Activated naive CD4-positive, alpha-beta T cell treated with anti-CD3 and anti-CD28 coated beads for 36 hours (primary cell): ENCODE measurements around the gene CST9. TPM values are rescaled to one million over a fixed set of nuclear protein-coding genes. Genes with fewer than 3 reads are reported as not detected.

Source experiments
- CTCF ChIA-PET: fragments of 350-600 bp; sonication (Branson Sonifier 250); formaldehyde crosslinking; loops from one replicate; lab custom pipeline; 2021; ENCODE audit warnings: antibody characterized with exemption; lab: Charles Lee
- DNase-seq: peaks from one replicate; pipeline ENCODE4 v3.0.0-alpha.2; 2020
- H3K27ac Mint-ChIP-seq: one replicate; pipeline ENCODE4 v1.8.0; 2021; ENCODE audit warnings: mild to moderate bottlenecking, mixed read lengths
- H3K27me3 Mint-ChIP-seq: one replicate; pipeline ENCODE4 v1.8.0; 2021; ENCODE audit warnings: low read depth, mixed read lengths
- H3K36me3 Mint-ChIP-seq: one replicate; pipeline ENCODE4 v1.8.0; 2021; ENCODE audit warnings: low read depth, mixed read lengths
- H3K4me1 Mint-ChIP-seq: one replicate; pipeline ENCODE4 v1.8.0; 2021; ENCODE audit warnings: low read depth, mixed read lengths
- H3K4me3 Mint-ChIP-seq: one replicate; pipeline ENCODE4 v1.8.0; 2021; ENCODE audit warnings: mild to moderate bottlenecking, moderate library complexity, mixed read lengths
- H3K9me3 Mint-ChIP-seq: one replicate; pipeline ENCODE4 v1.8.0; 2021; ENCODE audit warnings: mixed read lengths
- intact Hi-C: fragments of 100-400 bp; cut with micrococcal nuclease; formaldehyde crosslinking; loops from one replicate; pipeline ENCODE4 v1.15.1; 2023
- total RNA-seq, 2 experiments: library from RNA; stranded (reverse); gene quantifications; one replicate each; pipeline ENCODE4 v1.2.3, GENCODE V29; 2021

The CST9 gene
- total RNA-seq: not detected

GRCh38 chr20:23605867-23606651 is at the start of gene CST9:
TSS of gene CST9 (minus strand) at chr20:23605917. CDS start at chr20:23605864, 53 bp downstream.
- CTCF ChIA-PET: interaction anchor here (0.9 to 4.4 kb wide), 3 partner anchors 153 to 170 kb away, joined by 3 to 38 read pairs (median 5); partner anchors contain the start of gene CST11
- H3K4me1 Mint-ChIP-seq: no peaks in the 10 kb centered on the region
- H3K4me3 Mint-ChIP-seq: no peak within 1 kb of the TSS
- intact Hi-C loops: loop anchor here (1.0 to 5.0 kb wide), 4 partner anchors 164 to 1269 kb away; partner anchors contain the start of gene NXT1
- H3K9me3 Mint-ChIP-seq: no peaks in the 10 kb centered on the region
- no peak within 1 kb of the TSS for H3K27ac Mint-ChIP-seq
- no peak for DNase-seq
- peaks cover 6% of the 10 kb centered on the region for H3K27me3 Mint-ChIP-seq
- H3K36me3 Mint-ChIP-seq: no peaks in the 10 kb centered on the region

DNA sequence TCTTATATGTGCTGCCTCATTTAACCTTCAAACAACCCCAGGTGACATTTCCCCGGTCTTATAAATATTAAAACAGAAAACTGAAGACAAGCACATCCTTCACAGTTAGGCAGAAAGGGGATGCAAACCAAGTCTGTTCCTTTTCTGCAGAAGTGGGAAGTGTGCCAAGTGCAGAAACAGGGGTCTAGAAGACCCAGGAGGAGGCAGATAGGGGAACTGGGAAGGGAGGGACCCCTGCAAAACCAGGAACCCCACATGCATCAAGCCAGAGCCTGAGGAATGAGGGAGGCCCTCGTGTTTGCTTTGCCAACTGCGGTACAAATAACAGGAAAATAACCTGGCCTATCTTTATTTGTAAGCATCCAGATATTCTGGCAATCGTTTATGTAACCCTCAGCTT is 49.0 kb upstream of the CST9 start:
- H3K36me3 Mint-ChIP-seq: no peaks in the 10 kb centered on the region
- CTCF ChIA-PET: no interaction called here
- intact Hi-C loops: no loop called here
- no peaks in the 10 kb centered on the region for H3K4me1 Mint-ChIP-seq
- H3K27me3 Mint-ChIP-seq: peaks cover 12% of the 10 kb centered on the region
- H3K9me3 Mint-ChIP-seq: no peaks in the 10 kb centered on the region
- DNase-seq: no peak
- no peak overlapping the region for H3K27ac Mint-ChIP-seq
- H3K4me3 Mint-ChIP-seq: no peak overlapping the region

DNA sequence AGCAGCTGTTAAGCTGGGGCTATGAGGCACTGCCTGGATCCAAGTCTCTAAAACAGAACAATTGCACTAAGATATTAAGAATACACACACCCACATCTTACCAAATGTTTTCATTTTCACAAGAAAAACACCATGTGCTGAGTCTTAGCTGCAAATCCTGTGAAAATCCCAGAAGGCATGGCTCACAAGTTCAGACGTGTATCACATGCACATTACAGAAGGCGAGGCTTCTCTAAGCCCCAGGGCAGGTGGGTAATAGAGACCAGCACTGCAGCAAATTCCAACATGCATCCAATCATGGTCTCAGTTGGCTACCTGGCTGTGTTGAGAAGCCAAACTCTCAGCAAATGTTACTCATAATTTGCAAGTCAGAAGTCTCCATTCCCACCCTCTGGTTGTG is 48.3 kb upstream of the CST9 start:
- peaks cover 12% of the 10 kb centered on the region for H3K27me3 Mint-ChIP-seq
- H3K4me1 Mint-ChIP-seq: no peaks in the 10 kb centered on the region
- CTCF ChIA-PET: interaction anchor here (1.6 kb wide), 1 partner anchor 15 kb away, joined by 3 read pairs; no protein-coding TSS in a partner anchor
- H3K36me3 Mint-ChIP-seq: no peaks in the 10 kb centered on the region
- no peaks in the 10 kb centered on the region for H3K9me3 Mint-ChIP-seq
- no peak for DNase-seq
- intact Hi-C loops: no loop called here
- H3K27ac Mint-ChIP-seq: no peak overlapping the region
- no peak overlapping the region for H3K4me3 Mint-ChIP-seq

- CTCF ChIA-PET: interaction anchor here (1.6 kb wide), 1 partner anchor 15 kb away, joined by 3 read pairs; no protein-coding TSS in a partner anchor
- no peak for DNase-seq
- peaks cover 12% of the 10 kb centered on the region for H3K27me3 Mint-ChIP-seq
- no peaks in the 10 kb centered on the region for H3K36me3 Mint-ChIP-seq
- intact Hi-C loops: no loop called here
- H3K27ac Mint-ChIP-seq: no peak overlapping the region
- no peaks in the 10 kb centered on the region for H3K9me3 Mint-ChIP-seq
- H3K4me3 Mint-ChIP-seq: no peak overlapping the region
- no peaks in the 10 kb centered on the region for H3K4me1 Mint-ChIP-seq
Observed at GRCh38 chr20:23653400-23653938, 47.8 kb upstream of the CST9 start.

DNA sequence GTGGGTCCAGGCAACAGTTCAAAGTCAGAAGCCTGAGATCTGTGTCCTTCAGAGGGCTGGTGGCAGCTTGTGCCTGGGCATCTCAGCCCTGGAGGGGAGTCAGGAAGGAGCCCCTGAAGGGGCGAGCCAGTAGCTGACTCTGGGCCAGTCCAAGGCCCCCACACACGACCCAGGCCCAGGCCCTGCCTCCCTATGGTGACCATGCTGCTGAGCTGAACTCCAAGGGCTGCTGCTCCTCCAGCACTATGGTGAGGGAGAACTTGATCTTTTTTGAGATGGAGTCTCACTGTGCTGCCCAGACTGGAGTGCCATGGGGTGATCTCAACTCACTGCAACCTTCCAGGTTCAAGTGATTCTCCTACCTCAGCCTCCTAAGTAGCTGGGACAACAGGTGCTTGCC is 47.2 kb upstream of the CST9 start:
- peaks cover 12% of the 10 kb centered on the region for H3K27me3 Mint-ChIP-seq
- H3K36me3 Mint-ChIP-seq: no peaks in the 10 kb centered on the region
- no peaks in the 10 kb centered on the region for H3K9me3 Mint-ChIP-seq
- intact Hi-C loops: no loop called here
- H3K4me3 Mint-ChIP-seq: no peak overlapping the region
- CTCF ChIA-PET: interaction anchor here (1.6 kb wide), 1 partner anchor 16 kb away, joined by 3 read pairs; no protein-coding TSS in a partner anchor
- DNase-seq: no peak
- no peaks in the 10 kb centered on the region for H3K4me1 Mint-ChIP-seq
- H3K27ac Mint-ChIP-seq: no peak overlapping the region

DNA sequence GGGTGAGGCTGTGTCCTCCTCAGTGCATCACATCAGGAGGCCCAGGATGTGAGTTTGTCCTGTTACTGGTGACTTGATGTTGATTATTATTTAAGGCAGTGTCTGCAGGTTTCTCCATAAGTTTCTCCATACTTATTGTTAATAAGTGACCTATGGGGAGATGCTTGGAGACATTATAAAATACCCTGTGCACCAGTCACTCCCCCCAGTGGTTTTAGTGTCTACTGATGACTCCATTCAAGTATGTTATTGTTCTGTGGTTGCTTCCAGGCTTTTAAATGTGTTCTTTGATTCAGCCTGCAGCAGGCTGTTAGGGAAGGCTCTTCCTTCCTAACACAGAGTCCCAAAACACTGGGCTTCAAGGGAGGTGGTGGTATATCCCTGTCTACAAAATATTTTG is 46.7 kb upstream of the CST9 start:
- no peak for DNase-seq
- no peaks in the 10 kb centered on the region for H3K36me3 Mint-ChIP-seq
- H3K4me1 Mint-ChIP-seq: no peaks in the 10 kb centered on the region
- intact Hi-C loops: no loop called here
- peaks cover 12% of the 10 kb centered on the region for H3K27me3 Mint-ChIP-seq
- H3K9me3 Mint-ChIP-seq: no peaks in the 10 kb centered on the region
- CTCF ChIA-PET: interaction anchor here (1.6 kb wide), 1 partner anchor 16 kb away, joined by 3 read pairs; no protein-coding TSS in a partner anchor
- no peak overlapping the region for H3K4me3 Mint-ChIP-seq
- H3K27ac Mint-ChIP-seq: no peak overlapping the region

DNA sequence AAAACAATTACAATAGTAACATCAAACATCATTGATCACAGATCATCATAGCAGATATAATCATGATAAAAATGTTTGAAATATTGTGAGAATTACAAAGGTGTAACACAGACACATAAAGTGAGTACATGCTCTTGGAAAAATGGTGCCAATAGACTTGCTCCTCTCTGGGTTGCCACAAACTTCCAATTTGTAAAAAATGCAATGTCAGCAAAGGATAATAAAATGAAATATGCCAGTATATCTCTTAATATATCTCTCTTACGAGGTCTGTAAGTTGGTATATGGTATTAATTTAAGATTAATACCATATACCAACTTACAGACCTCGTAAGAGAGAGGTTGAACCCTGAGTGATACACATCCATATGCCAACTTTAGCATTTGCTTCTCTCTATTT is 45.4 kb upstream of the CST9 start:
- CTCF ChIA-PET: no interaction called here
- intact Hi-C loops: no loop called here
- Mint-ChIP-seq H3K9me3 (no peaks in the 10 kb centered on the region), H3K27ac (no peak overlapping the region), H3K27me3 (peaks cover 10% of the 10 kb centered on the region), H3K36me3 (no peaks in the 10 kb centered on the region), H3K4me3 (no peak overlapping the region), H3K4me1 (no peaks in the 10 kb centered on the region)
- DNase-seq: no peak

- Mint-ChIP-seq H3K27me3 (peaks cover 13% of the 10 kb centered on the region), H3K27ac (no peak overlapping the region), H3K36me3 (no peaks in the 10 kb centered on the region), H3K4me1 (no peaks in the 10 kb centered on the region), H3K9me3 (no peaks in the 10 kb centered on the region), H3K4me3 (no peak overlapping the region)
- intact Hi-C loops: no loop called here
- no peak for DNase-seq
- CTCF ChIA-PET: no interaction called here
Observed at GRCh38 chr20:23649830-23650417, 44.2 kb upstream of the CST9 start.

DNA sequence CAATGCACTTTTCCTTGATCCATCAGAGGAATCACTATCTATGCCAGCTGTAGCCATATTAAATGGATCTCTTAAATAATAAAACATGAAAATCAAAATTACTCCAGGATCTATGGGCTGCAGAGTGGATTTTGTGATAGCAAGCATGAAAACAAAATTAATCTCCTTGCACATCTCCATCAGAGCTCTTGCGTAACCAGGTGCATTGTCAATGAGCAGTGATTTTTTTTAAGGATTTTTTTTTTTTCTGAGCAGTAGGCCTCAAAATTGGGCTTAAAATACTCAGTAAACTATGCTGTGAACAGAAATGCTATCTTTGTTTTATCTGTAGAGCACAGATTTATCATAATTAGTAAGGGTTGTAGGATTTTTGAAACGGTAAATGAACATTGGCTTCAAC is 43.5 kb upstream of the CST9 start:
- DNase-seq: no peak
- Mint-ChIP-seq H3K36me3 (no peaks in the 10 kb centered on the region), H3K9me3 (no peaks in the 10 kb centered on the region), H3K4me3 (no peak overlapping the region), H3K4me1 (no peaks in the 10 kb centered on the region), H3K27ac (no peak overlapping the region), H3K27me3 (peaks cover 13% of the 10 kb centered on the region)
- CTCF ChIA-PET: no interaction called here
- intact Hi-C loops: no loop called here

- no peaks in the 10 kb centered on the region for H3K36me3 Mint-ChIP-seq
- H3K9me3 Mint-ChIP-seq: no peaks in the 10 kb centered on the region
- H3K4me3 Mint-ChIP-seq: no peak overlapping the region
- no peak for DNase-seq
- CTCF ChIA-PET: no interaction called here
- no peaks in the 10 kb centered on the region for H3K4me1 Mint-ChIP-seq
- H3K27me3 Mint-ChIP-seq: peaks cover 3% of the 10 kb centered on the region
- no peak overlapping the region for H3K27ac Mint-ChIP-seq
- intact Hi-C loops: no loop called here
Observed at GRCh38 chr20:23647346-23647745, 41.6 kb upstream of the CST9 start.

DNA sequence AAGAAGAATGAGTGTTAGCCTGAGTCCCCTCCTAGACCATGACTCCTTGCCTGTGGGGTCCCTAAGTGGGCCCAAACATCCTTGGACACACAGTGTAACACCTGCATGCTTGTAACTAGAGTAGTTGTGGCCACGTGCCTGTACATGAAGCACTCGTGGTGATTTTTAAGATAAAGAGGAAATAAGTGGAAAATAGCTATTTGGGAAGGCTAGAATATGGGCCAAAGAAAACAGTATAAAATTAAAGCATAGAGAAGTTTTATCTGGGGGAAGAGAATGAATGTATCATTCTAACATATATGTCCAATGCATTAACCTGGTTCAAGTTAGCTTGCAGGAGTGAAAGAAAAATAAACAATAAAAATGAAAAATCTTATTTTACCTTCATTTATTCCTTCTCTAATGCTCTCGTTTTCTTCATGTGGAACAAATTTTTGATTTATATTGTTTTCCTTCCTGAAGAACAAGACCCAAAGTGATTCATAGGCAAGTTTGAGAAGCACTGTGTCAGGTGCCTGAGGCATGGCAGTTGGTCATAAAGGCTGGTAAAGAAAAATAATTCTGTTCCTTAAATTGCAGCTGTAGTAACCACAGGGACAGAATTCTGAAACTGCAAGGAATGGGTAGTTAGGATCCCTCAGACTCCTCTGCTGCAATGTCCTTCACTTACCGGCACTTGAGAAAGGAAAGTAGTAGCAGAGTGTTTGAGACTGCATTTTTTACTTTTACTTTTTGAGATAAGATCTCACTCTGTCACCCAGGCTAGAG is 40.6 kb upstream of the CST9 start:
- no peak for DNase-seq
- Mint-ChIP-seq H3K27me3 (peaks cover 3% of the 10 kb centered on the region), H3K36me3 (no peaks in the 10 kb centered on the region), H3K27ac (no peak overlapping the region), H3K9me3 (no peaks in the 10 kb centered on the region), H3K4me1 (no peaks in the 10 kb centered on the region), H3K4me3 (no peak overlapping the region)
- intact Hi-C loops: no loop called here
- CTCF ChIA-PET: no interaction called here

DNA sequence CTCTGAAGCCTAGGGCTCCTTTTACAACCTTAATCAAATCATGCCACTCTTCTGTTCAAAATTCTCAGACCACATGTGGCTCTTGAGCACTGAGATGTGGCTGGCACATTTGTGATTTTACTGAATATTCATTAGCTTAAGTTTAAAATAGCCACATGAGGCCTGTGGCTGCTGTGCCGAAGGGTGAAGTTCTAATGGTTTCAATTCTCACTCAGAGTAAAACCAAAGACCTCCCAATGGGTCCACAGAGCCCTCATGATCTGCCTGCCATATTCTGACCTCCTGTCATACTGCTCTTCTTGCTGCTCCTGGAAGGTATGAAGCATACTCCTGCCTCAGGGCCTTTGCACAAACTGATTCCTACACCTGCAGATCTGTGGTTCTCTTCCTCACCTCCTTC is 39.9 kb upstream of the CST9 start:
- Mint-ChIP-seq H3K9me3 (no peaks in the 10 kb centered on the region), H3K4me3 (no peak overlapping the region), H3K27ac (no peak overlapping the region), H3K36me3 (no peaks in the 10 kb centered on the region), H3K27me3 (peaks cover 3% of the 10 kb centered on the region), H3K4me1 (no peaks in the 10 kb centered on the region)
- CTCF ChIA-PET: interaction anchor here (0.5 kb wide), 1 partner anchor 79 kb away, joined by 3 read pairs; no protein-coding TSS in a partner anchor
- intact Hi-C loops: no loop called here
- DNase-seq: no peak
